Brain pericyte (primary cell): ENCODE results near the gene DTNB.
"Not testable (repeated sequence)": the region's sequence is repeated elsewhere in the genome, so short reads cannot be mapped to it uniquely, and the experiment has no call there.

ENCODE experiments used
- DNase-seq: peaks from one replicate; pipeline ENCODE4 v3.0.0-alpha.2; 2012; ENCODE audit warnings: low read depth, low spot score

The DTNB gene

GRCh38 chr2:25673300-25674076 lies at the start of gene DTNB:
Gene DTNB, minus strand, starts transcription at chr2:25673577. Its CDS starts 20,917 bp downstream, at chr2:25652660.
- no peak for DNase-seq

GRCh38 chr2:25722224-25722623 lies 48.8 kb upstream of the DTNB start:
- DNase-seq, result no peak

- DNase-seq, result no peak
These were observed 47.2 kb upstream of the DTNB start for GRCh38 chr2:25720575-25720974.

GRCh38 chr2:25714740-25715139 lies 41.4 kb upstream of the DTNB start:
- no peak for DNase-seq

- DNase-seq, result no peak
These were observed 39.1 kb upstream of the DTNB start for GRCh38 chr2:25712455-25712854.

GRCh38 chr2:25711675-25712354 lies 38.4 kb upstream of the DTNB start:
- DNase-seq, result no peak

- no peak for DNase-seq
These were observed 37.4 kb upstream of the DTNB start for GRCh38 chr2:25710750-25711149.

- no peak for DNase-seq
These were observed 36.0 kb upstream of the DTNB start for GRCh38 chr2:25709349-25709748.

- no peak for DNase-seq
These were observed 34.7 kb upstream of the DTNB start for GRCh38 chr2:25707927-25708590.

- DNase-seq, result not testable (repeated sequence)
These were observed 32.2 kb upstream of the DTNB start for GRCh38 chr2:25705575-25705974.

- no peak for DNase-seq
These were observed 28.4 kb upstream of the DTNB start for GRCh38 chr2:25701801-25702200.

- DNase-seq, result no peak
These were observed 26.9 kb upstream of the DTNB start for GRCh38 chr2:25700221-25700660.

- DNase-seq, result no peak
These were observed 25.8 kb upstream of the DTNB start for GRCh38 chr2:25699216-25699615.

GRCh38 chr2:25698752-25699151 lies 25.4 kb upstream of the DTNB start:
- DNase-seq, result no peak

GRCh38 chr2:25697559-25698341 lies 24.4 kb upstream of the DTNB start:
- no peak for DNase-seq

GRCh38 chr2:25692737-25693445 lies 19.5 kb upstream of the DTNB start:
- DNase-seq, result no peak

- DNase-seq, result no peak
These were observed 18.8 kb upstream of the DTNB start for GRCh38 chr2:25692143-25692542.

GRCh38 chr2:25690058-25690457 lies 16.7 kb upstream of the DTNB start:
- DNase-seq, result no peak

GRCh38 chr2:25688236-25688635 lies 14.9 kb upstream of the DTNB start:
- DNase-seq, result no peak

GRCh38 chr2:25685741-25686140 lies 12.4 kb upstream of the DTNB start:
- DNase-seq, result no peak
